Activated B cell treated with CpG ODN at 0.5 μM for 24 hours (primary cell): ENCODE data around the gene GOLGA6A. TPM values are rescaled to one million over a fixed set of nuclear protein-coding genes. Genes with fewer than 3 reads are reported as not detected.
"Not testable (repeated sequence)": the region's sequence is repeated elsewhere in the genome, so short reads cannot be mapped to it uniquely, and the experiment has no call there.

Experiments used
- ATAC-seq: fragments of 200-7000 bp; cut with Tn5 transposase; one replicate; pipeline ENCODE4 v1.10.0; 2021; ENCODE audit warnings: low read depth, mild to moderate bottlenecking, moderate library complexity
- CTCF ChIA-PET: fragments of 350-600 bp; sonication (Branson Sonifier 250); formaldehyde crosslinking; loops from one replicate; lab custom pipeline; 2021; ENCODE audit warnings: antibody characterized with exemption; lab: Charles Lee
- POLR2A ChIA-PET: fragments of 350-600 bp; sonication (Branson Sonifier 250); formaldehyde crosslinking; loops from one replicate; lab custom pipeline; 2021; ENCODE audit warnings: antibody characterized with exemption; lab: Charles Lee
- DNase-seq: peaks from one replicate; pipeline ENCODE4 v3.0.0; 2022
- H3K27ac Mint-ChIP-seq: one replicate; pipeline ENCODE4 v1.8.0; 2020; ENCODE audit warnings: mixed read lengths
- H3K27me3 Mint-ChIP-seq: one replicate; pipeline ENCODE4 v1.8.0; 2021; ENCODE audit warnings: mixed read lengths
- H3K36me3 Mint-ChIP-seq: one replicate; pipeline ENCODE4 v1.8.0; 2021; ENCODE audit warnings: low read depth, mixed read lengths
- H3K4me1 Mint-ChIP-seq: one replicate; pipeline ENCODE4 v1.8.0; 2021; ENCODE audit warnings: mixed read lengths
- H3K4me3 Mint-ChIP-seq: one replicate; pipeline ENCODE4 v1.8.0; 2020; ENCODE audit warnings: mild to moderate bottlenecking, mixed read lengths
- H3K9me3 Mint-ChIP-seq: one replicate; pipeline ENCODE4 v1.8.0; 2020; ENCODE audit warnings: mixed read lengths
- intact Hi-C: fragments of 100-400 bp; cut with micrococcal nuclease; formaldehyde crosslinking; loops from one replicate; pipeline ENCODE4 v1.15.1; 2024
- total RNA-seq: library from RNA; stranded (reverse); gene quantifications from 2 replicates; pipeline ENCODE4 v1.2.3, GENCODE V29; 2022
- TF ChIP-seq, protein P1 (sequence below): fragments of 200-600 bp; IDR thresholded peaks from one replicate; pipeline ENCODE4 v1.8.0; 2022; ENCODE audit warnings: antibody characterized with exemption, mild to moderate bottlenecking

The GOLGA6A gene, protein sequence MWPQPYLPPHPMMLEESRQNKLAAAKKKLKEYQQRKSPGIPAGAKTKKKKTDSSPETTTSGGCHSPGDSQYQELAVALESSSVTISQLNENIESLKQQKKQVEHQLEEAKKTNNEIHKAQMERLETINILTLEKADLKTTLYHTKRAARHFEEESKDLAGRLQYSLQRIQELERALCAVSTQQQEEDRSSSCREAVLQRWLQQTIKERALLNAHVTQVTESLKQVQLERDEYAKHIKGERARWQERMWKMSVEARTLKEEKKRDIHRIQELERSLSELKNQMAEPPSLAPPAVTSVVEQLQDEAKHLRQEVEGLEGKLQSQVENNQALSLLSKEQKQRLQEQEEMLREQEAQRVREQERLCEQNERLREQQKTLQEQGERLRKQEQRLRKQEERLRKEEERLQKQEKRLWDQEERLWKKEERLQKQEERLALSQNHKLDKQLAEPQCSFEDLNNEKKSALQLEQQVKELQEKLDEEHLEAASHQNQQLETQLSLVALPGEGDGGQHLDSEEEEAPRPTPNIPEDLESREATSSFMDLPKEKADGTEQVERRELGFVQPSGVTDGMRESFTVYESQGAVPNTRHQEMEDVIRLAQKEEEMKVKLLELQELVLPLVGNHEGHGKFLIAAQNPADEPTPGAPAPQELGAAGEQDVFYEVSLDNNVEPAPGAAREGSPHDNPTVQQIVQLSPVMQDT
- not detected in 2 replicates for total RNA-seq

DNA sequence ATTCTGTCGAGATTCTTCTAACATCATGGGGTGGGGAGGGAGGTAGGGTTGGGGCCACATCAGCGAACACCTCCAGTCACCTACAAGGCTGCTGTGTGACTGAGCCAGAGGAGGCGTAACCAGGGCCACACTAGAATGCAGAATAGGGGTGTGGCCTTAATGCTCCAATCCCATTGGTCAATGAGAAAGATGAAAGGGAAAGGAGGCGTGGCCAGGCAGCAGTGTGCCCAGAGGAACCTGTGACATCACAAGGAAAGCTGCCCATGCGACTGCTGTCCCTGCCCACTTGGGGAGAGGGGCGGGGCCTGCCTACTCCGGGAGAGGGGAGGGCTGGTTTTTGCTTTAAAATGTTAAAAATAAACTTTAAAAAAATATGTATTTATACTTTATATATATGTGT lies at the start of gene GOLGA6A:
Gene GOLGA6A, minus strand, starts transcription at position 101 of the 400 bp plus-strand sequence. Its CDS starts 41 bp downstream, at position 60.
- H3K36me3 Mint-ChIP-seq, H3K27me3 Mint-ChIP-seq, ATAC-seq, H3K4me1 Mint-ChIP-seq, intact Hi-C loops, CTCF ChIA-PET, H3K27ac Mint-ChIP-seq, POLR2A ChIA-PET, H3K4me3 Mint-ChIP-seq, DNase-seq, H3K9me3 Mint-ChIP-seq: not testable (repeated sequence)

DNA sequence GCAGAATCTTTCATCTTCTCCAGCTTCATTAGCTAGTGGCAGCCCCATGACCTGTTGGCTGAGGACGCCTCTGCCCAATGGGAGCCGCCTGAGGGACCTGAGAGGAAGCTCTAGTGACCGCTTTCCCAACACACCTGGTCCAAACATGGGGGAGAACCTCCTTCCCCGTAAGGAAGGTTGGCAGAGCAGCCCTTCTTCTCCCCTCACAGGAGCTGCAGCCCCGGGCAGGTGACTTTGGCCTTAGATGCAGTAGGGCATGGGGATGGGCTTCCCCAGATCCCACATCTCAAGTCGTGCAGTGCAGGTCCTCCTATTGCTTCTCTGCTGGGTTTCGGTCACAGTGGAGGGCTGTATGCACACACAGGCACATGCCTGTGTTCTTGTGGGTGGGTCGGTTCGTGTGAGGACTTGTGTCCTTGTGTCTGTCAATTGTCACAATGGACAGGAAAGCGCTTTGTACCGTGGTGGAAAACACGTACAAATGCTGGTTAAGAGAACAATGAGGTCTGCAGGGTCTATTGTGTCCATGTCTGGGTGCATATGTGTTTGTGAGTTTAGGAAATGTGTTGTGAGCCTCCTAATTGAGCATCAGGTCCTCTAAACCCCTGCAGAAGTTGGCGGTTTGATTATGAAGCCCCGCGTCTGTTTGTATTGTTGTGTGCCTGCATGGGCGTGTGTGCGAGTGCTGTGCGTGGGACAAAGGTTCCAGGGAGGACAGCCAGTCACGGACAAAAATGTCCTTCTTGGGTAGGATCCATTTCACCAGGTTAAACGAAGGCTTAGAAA lies 49.5 kb upstream of the GOLGA6A start:
- Mint-ChIP-seq H3K27me3 (peaks cover 65% of the 10 kb centered on the region), H3K4me1 (peaks cover 63% of the 10 kb centered on the region), H3K9me3 (no peaks in the 10 kb centered on the region), H3K27ac (peak overlapping the region; percentile 59), H3K4me3 (no peak overlapping the region), H3K36me3 (no peaks in the 10 kb centered on the region)
- ChIA-PET CTCF (interaction anchor here (0.9 kb wide), 1 partner anchor 163 kb away, joined by 3 read pairs; no protein-coding TSS in a partner anchor), POLR2A (no interaction called here)
- intact Hi-C loops: no loop called here
- ATAC-seq (no peak), DNase-seq (no peak)
- TF ChIP-seq, protein P1, sequence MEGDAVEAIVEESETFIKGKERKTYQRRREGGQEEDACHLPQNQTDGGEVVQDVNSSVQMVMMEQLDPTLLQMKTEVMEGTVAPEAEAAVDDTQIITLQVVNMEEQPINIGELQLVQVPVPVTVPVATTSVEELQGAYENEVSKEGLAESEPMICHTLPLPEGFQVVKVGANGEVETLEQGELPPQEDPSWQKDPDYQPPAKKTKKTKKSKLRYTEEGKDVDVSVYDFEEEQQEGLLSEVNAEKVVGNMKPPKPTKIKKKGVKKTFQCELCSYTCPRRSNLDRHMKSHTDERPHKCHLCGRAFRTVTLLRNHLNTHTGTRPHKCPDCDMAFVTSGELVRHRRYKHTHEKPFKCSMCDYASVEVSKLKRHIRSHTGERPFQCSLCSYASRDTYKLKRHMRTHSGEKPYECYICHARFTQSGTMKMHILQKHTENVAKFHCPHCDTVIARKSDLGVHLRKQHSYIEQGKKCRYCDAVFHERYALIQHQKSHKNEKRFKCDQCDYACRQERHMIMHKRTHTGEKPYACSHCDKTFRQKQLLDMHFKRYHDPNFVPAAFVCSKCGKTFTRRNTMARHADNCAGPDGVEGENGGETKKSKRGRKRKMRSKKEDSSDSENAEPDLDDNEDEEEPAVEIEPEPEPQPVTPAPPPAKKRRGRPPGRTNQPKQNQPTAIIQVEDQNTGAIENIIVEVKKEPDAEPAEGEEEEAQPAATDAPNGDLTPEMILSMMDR: no peak

DNA sequence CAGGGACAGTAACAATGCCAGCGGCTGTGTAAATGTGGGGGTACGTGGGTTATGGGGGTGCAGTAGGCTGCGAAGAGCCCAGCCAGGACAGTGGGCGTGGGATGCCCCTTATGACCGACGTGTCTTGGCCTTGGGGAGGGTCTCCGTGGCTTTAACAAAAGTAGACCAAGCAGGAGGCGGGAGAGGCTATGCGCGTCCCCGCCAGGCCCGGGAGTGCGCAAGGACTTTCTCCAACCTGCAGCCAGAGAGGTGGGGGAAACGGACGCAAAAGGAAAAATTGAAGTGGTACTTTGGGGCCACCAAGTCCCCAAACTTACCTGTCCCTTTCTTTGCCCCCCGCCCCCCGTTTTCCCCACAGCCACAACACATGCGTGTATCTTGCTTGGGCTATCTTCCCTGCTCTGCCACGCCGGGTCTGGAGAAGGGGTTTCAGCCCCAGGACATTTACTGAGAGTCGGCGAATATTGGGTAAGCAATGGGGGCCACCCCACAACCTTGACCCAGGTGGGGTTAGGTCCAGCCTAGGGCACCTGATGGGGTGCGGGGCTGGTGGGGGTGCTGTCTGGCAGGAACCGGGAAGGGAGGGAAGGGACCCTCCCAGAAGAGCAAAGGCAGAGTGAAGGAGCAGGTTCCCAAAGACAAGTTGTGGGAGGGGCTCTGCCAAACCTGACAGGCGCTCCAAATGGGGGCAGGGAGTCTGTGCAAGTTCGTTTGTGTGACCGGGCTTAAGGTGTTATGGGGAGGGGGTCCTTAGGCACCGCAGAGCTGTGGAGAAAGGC lies 48.7 kb upstream of the GOLGA6A start:
- Mint-ChIP-seq H3K9me3 (no peaks in the 10 kb centered on the region), H3K4me1 (peaks cover 56% of the 10 kb centered on the region), H3K4me3 (no peak overlapping the region), H3K27ac (peak overlapping the region; percentile 7), H3K27me3 (peaks cover 61% of the 10 kb centered on the region), H3K36me3 (no peaks in the 10 kb centered on the region)
- POLR2A ChIA-PET: no interaction called here
- CTCF ChIA-PET: no interaction called here
- intact Hi-C loops: no loop called here
- DNase-seq (no peak), ATAC-seq (no peak)
- TF ChIP-seq, protein P1: no peak

DNA sequence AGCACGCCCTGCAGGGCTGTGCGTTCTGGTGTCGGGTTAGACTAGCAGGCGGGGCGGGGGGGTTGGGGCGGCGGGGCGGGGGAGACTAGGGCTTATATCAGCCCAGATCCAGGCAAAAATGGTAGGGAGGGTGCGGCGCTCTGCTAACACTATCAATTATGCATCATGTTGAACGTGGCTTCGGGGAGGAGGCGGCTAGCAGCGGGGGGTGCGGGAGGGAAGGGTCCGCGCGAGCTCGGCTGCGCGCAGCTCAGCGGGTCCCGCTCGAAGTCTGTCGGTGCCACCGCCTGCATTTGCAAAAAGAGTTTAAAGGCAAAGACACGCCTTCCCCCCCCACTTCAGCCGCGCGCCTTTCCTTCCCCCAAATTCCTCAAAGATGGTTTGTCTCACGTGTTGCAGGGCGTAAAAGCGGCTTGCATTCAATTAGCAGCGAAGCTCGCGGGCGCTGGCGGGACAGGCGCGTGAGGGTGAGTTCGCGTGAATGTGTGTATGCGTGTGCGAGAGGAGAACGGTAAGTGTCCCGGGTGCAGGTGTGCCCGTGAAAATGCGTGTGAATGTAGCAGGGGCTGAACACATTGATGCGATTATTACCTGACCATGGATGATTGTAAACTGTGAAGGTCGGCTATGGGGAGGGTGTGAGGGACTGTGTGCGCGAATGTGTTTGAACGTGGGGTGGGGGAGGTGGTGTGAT lies 48.0 kb upstream of the GOLGA6A start, which contains the start of gene ISLR2:
Gene ISLR2, plus strand, starts transcription at position 432 of the 694 bp plus-strand sequence. CDS start 2,169 bp downstream, outside the sequence.
- H3K27ac Mint-ChIP-seq: peak within 1 kb of the TSS; percentile 7
- no peaks in the 10 kb centered on the region for H3K36me3 Mint-ChIP-seq
- no peaks in the 10 kb centered on the region for H3K9me3 Mint-ChIP-seq
- H3K4me3 Mint-ChIP-seq: peak within 1 kb of the TSS; percentile 61
- H3K27me3 Mint-ChIP-seq: peaks cover 57% of the 10 kb centered on the region
- intact Hi-C loops: no loop called here
- DNase-seq (no peak), ATAC-seq (no peak)
- POLR2A ChIA-PET: no interaction called here
- CTCF ChIA-PET: no interaction called here
- H3K4me1 Mint-ChIP-seq: peaks cover 53% of the 10 kb centered on the region
- TF ChIP-seq, protein P1: no peak
